ENCODE data around the gene LYZ. TPM values are rescaled to one million over a fixed set of nuclear protein-coding genes. Genes with fewer than 3 reads are reported as not detected.
"Not testable (repeated sequence)": the region's sequence is repeated elsewhere in the genome, so short reads cannot be mapped to it uniquely, and the experiment has no call there.

LYZ gene
- not detected for total RNA-seq

GRCh38 chr12:69348162-69348938, at the start of gene LYZ:
Gene LYZ, plus strand, starts transcription at chr12:69348381. Its CDS starts 28 bp downstream, at chr12:69348409.
- ChIA-PET CTCF (interaction anchor here (0.7 to 1.4 kb wide), 3 partner anchors 9 to 1171 kb away, joined by 3 read pairs; no protein-coding TSS in a partner anchor), POLR2A (no interaction called here)
- Mint-ChIP-seq H3K36me3 (ENCODE audit: low read depth) (no peaks in the 10 kb centered on the region), H3K27ac (no peak within 1 kb of the TSS), H3K27me3 (peaks cover 6% of the 10 kb centered on the region), H3K4me1 (peaks cover 5% of the 10 kb centered on the region), H3K4me3 (no peak within 1 kb of the TSS), H3K9me3 (no peaks in the 10 kb centered on the region)
- DNase-seq: no peak

GRCh38 chr12:69298947-69299346, 49.2 kb upstream of the LYZ start:
- CTCF ChIA-PET: no interaction called here
- POLR2A ChIA-PET: no interaction called here
- Mint-ChIP-seq H3K4me1 (no peaks in the 10 kb centered on the region), H3K9me3 (peaks cover 8% of the 10 kb centered on the region), H3K27me3 (peaks cover 18% of the 10 kb centered on the region), H3K4me3 (no peak overlapping the region), H3K27ac (no peak overlapping the region), H3K36me3 (ENCODE audit: low read depth) (no peaks in the 10 kb centered on the region)
- no peak for DNase-seq

GRCh38 chr12:69304284-69304683, 43.9 kb upstream of the LYZ start:
- Mint-ChIP-seq H3K27me3 (peaks cover 23% of the 10 kb centered on the region), H3K4me1 (no peaks in the 10 kb centered on the region), H3K9me3 (peaks cover 17% of the 10 kb centered on the region), H3K27ac (no peak overlapping the region), H3K4me3 (no peak overlapping the region), H3K36me3 (ENCODE audit: low read depth) (peaks cover 2% of the 10 kb centered on the region)
- no peak for DNase-seq
- CTCF ChIA-PET: no interaction called here
- POLR2A ChIA-PET: no interaction called here

- POLR2A ChIA-PET: no interaction called here
- CTCF ChIA-PET: no interaction called here
- H3K9me3 Mint-ChIP-seq: peaks cover 11% of the 10 kb centered on the region
Measured at GRCh38 chr12:69309461-69309860, 38.7 kb upstream of the LYZ start.

GRCh38 chr12:69313209-69313608, 35.0 kb upstream of the LYZ start:
- Mint-ChIP-seq H3K27me3 (no peaks in the 10 kb centered on the region), H3K4me1 (no peaks in the 10 kb centered on the region), H3K27ac (no peak overlapping the region), H3K9me3 (peaks cover 4% of the 10 kb centered on the region), H3K36me3 (ENCODE audit: low read depth) (no peaks in the 10 kb centered on the region), H3K4me3 (no peak overlapping the region)
- CTCF ChIA-PET: interaction anchor here (1.1 kb wide), 1 partner anchor 22 kb away, joined by 3 read pairs; no protein-coding TSS in a partner anchor
- no peak for DNase-seq
- POLR2A ChIA-PET: no interaction called here

More at GRCh38 chr12:69309461-69309860, 38.7 kb upstream of the LYZ start:
- no peaks in the 10 kb centered on the region for H3K4me1 Mint-ChIP-seq
- no peak for DNase-seq
- peaks cover 12% of the 10 kb centered on the region for H3K27me3 Mint-ChIP-seq
- H3K27ac Mint-ChIP-seq: no peak overlapping the region
- peaks cover under 1% of the 10 kb centered on the region for H3K36me3 Mint-ChIP-seq (ENCODE audit: low read depth)
- no peak overlapping the region for H3K4me3 Mint-ChIP-seq

GRCh38 chr12:69316784-69317183, 31.4 kb upstream of the LYZ start:
- H3K27ac Mint-ChIP-seq; POLR2A ChIA-PET; H3K4me3 Mint-ChIP-seq; H3K36me3 Mint-ChIP-seq (ENCODE audit: low read depth); DNase-seq; H3K4me1 Mint-ChIP-seq; H3K9me3 Mint-ChIP-seq: not testable (repeated sequence)
- peaks cover 12% of the 10 kb centered on the region for H3K27me3 Mint-ChIP-seq
- CTCF ChIA-PET: interaction anchor here (1.0 kb wide), 1 partner anchor 13 kb away, joined by 4 read pairs; no protein-coding TSS in a partner anchor

- H3K36me3 Mint-ChIP-seq (ENCODE audit: low read depth); H3K4me1 Mint-ChIP-seq; H3K4me3 Mint-ChIP-seq; H3K9me3 Mint-ChIP-seq; H3K27ac Mint-ChIP-seq; DNase-seq; POLR2A ChIA-PET: not testable (repeated sequence)
- peaks cover 12% of the 10 kb centered on the region for H3K27me3 Mint-ChIP-seq
- CTCF ChIA-PET: interaction anchor here (1.0 kb wide), 1 partner anchor 12 kb away, joined by 4 read pairs; no protein-coding TSS in a partner anchor
Measured at GRCh38 chr12:69317233-69317632, 30.9 kb upstream of the LYZ start.

GRCh38 chr12:69318225-69318624, 30.0 kb upstream of the LYZ start:
- no peaks in the 10 kb centered on the region for H3K4me1 Mint-ChIP-seq
- H3K27me3 Mint-ChIP-seq: peaks cover 12% of the 10 kb centered on the region
- CTCF ChIA-PET: no interaction called here
- H3K9me3 Mint-ChIP-seq: peaks cover 9% of the 10 kb centered on the region
- no peak for DNase-seq
- POLR2A ChIA-PET: no interaction called here
- H3K4me3 Mint-ChIP-seq: no peak overlapping the region
- H3K36me3 Mint-ChIP-seq (ENCODE audit: low read depth): peaks cover 2% of the 10 kb centered on the region
- no peak overlapping the region for H3K27ac Mint-ChIP-seq

GRCh38 chr12:69321351-69321750, 26.8 kb upstream of the LYZ start:
- DNase-seq: no peak
- no peak overlapping the region for H3K4me3 Mint-ChIP-seq
- H3K36me3 Mint-ChIP-seq (ENCODE audit: low read depth): peaks cover 2% of the 10 kb centered on the region
- POLR2A ChIA-PET: no interaction called here
- CTCF ChIA-PET: interaction anchor here (0.6 kb wide), 1 partner anchor 37 kb away, joined by 3 read pairs; no protein-coding TSS in a partner anchor
- no peak overlapping the region for H3K27ac Mint-ChIP-seq
- H3K4me1 Mint-ChIP-seq: peaks cover 6% of the 10 kb centered on the region
- H3K27me3 Mint-ChIP-seq: peaks cover 12% of the 10 kb centered on the region
- peaks cover 9% of the 10 kb centered on the region for H3K9me3 Mint-ChIP-seq

GRCh38 chr12:69324797-69325466, 23.2 kb upstream of the LYZ start:
- peaks cover 8% of the 10 kb centered on the region for H3K27me3 Mint-ChIP-seq
- no peak overlapping the region for H3K27ac Mint-ChIP-seq
- no peak for DNase-seq
- H3K9me3 Mint-ChIP-seq: peaks cover 4% of the 10 kb centered on the region
- POLR2A ChIA-PET: no interaction called here
- no peak overlapping the region for H3K4me3 Mint-ChIP-seq
- CTCF ChIA-PET: no interaction called here
- H3K36me3 Mint-ChIP-seq (ENCODE audit: low read depth): peaks cover 3% of the 10 kb centered on the region
- peaks cover 19% of the 10 kb centered on the region for H3K4me1 Mint-ChIP-seq

- peak overlapping the region; percentile 41 for H3K27ac Mint-ChIP-seq
- CTCF ChIA-PET: interaction anchor here (2.1 kb wide), 1 partner anchor 11 kb away, joined by 4 read pairs; no protein-coding TSS in a partner anchor
- POLR2A ChIA-PET: no interaction called here
Measured at GRCh38 chr12:69328426-69328825, 19.8 kb upstream of the LYZ start.

GRCh38 chr12:69329669-69330428, 18.3 kb upstream of the LYZ start:
- H3K27me3 Mint-ChIP-seq: peaks cover 3% of the 10 kb centered on the region
- DNase-seq: peak; percentile 38
- H3K4me1 Mint-ChIP-seq: peaks cover 49% of the 10 kb centered on the region
- ChIA-PET POLR2A (no interaction called here), CTCF (interaction anchor here (0.6 to 3.1 kb wide), 4 partner anchors 12 to 177 kb away, joined by 3 to 14 read pairs (median 4); no protein-coding TSS in a partner anchor)
- peak overlapping the region; percentile 99 for H3K27ac Mint-ChIP-seq
- peak overlapping the region; percentile 82 for H3K4me3 Mint-ChIP-seq
- peaks cover 3% of the 10 kb centered on the region for H3K36me3 Mint-ChIP-seq (ENCODE audit: low read depth)
- H3K9me3 Mint-ChIP-seq: peaks cover 2% of the 10 kb centered on the region

More at GRCh38 chr12:69328426-69328825, 19.8 kb upstream of the LYZ start:
- DNase-seq: no peak
- H3K9me3 Mint-ChIP-seq: peaks cover 2% of the 10 kb centered on the region
- peaks cover 43% of the 10 kb centered on the region for H3K4me1 Mint-ChIP-seq
- no peaks in the 10 kb centered on the region for H3K27me3 Mint-ChIP-seq
- no peak overlapping the region for H3K4me3 Mint-ChIP-seq
- peaks cover 3% of the 10 kb centered on the region for H3K36me3 Mint-ChIP-seq (ENCODE audit: low read depth)

Data from activated CD4-positive, alpha-beta T cell treated with anti-CD3 and anti-CD28 coated beads, Interleukin-2, amount 10 ng/mL, durations not matched to agents 7 days and 5 days (primary cell).